G401.6 (cell line): Measurements from ENCODE around the gene MYB.
"Not testable (repeated sequence)": the region's sequence is repeated elsewhere in the genome, so short reads cannot be mapped to it uniquely, and the experiment has no call there.

ENCODE experiments used
- FAIRE-seq: peaks from 2 replicates; lab custom pipeline; 2012; peaks lifted over from hg19 to GRCh38; lab: Jason Lieb, UNC

Gene MYB

DNA sequence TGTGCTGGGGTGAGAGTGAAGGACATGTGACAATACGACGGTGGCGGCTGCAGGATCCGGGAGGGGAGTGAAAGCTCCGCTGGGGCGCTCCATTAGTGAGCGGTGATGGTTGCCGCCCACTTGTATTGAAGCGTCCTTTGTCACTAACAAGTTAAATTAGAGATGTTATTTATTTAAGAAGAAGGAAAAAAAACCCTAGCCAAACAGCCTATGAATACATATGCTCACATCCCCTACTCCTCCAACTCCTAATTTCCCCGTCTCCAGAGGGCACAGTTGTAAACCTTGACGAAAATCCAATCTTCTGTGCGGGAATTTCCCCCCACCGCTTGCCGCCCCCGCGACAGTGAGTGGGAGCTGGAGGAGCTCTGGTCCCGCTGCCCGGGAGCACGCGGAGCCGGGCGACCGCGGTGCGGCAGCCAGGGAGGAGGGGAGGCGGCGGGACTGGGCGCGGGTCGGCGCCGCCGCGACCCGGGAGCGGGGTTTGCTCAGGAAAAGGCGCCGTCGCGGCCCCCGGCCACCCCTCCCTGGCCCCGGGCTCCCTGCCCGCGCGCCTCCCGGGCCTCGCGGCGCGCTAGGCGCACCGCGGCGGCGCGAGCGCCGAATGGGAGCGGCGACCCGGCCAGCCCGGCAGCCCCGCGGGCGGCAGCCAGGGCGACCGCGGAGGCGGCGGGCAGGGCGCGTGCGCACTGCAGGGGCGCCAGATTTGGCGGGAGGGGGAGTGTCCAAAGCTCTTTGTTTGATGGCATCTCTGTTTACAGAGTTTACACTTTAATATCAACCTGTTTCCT is at the start of gene MYB:
TSS of gene MYB (plus strand) at position 767 of the 791 bp plus-strand sequence. CDS start 206 bp downstream, outside the sequence.
- no peak for FAIRE-seq

DNA sequence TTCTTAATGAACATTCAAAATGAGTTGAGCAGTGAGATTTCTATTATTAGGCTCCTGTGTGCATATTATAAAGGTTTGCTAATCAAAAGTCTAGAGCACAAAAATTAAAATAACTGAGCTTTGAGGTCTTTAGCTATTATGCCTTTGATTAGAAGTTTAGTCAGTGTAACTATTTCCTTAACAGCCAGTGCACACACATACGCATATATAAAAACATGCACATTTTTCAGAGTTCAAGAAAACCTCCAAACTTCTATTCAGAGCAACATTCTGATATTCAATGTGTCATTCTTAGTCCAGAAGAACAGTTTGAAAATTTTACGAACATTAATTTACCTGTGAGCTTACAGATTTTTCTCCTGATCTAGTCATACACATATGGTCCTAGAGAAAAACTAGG is 48.3 kb upstream of the MYB start:
- no peak for FAIRE-seq

DNA sequence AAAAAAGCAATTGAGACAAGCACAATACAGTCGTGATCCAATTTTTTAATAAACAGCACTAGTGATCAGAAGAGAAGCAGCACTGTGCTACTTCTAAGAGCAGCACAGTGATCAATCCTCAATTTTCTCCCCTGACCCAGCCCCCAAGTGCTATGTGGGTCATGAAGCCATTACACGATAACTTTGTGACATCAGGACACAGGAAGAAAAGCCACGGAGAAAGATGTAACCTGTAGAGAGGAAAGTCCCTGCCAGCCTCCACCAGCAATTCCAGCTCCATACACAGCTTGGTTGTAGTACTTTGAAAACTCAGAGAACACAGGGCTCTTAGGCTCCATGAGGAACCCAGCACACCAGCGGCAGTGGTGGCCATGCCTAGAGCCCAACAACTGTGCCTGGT is 45.3 kb upstream of the MYB start:
- no peak for FAIRE-seq

DNA sequence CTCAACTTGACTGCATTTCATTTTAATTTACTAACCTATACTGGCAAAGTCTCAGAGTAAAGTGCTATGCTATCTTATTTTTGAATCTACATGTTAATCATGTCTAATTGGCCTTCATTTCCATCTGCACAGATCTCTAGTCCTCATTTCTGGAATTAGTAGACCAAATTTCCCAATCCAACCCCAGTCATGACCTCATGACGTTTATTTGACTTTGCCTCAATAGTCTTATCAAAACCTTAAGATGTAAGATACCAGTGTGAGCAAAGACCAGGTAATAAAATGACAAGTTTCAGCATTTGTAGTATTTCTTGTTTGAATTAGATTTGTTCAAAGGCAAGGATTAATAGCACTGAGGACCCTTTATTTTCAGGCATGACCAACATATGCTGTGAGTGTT is 43.3 kb upstream of the MYB start:
- FAIRE-seq, result no peak

- FAIRE-seq, result no peak
Measured at GRCh38 chr6:135141182-135141581, 39.9 kb upstream of the MYB start.

- FAIRE-seq, result no peak
Measured at GRCh38 chr6:135141728-135142127, 39.4 kb upstream of the MYB start.

DNA sequence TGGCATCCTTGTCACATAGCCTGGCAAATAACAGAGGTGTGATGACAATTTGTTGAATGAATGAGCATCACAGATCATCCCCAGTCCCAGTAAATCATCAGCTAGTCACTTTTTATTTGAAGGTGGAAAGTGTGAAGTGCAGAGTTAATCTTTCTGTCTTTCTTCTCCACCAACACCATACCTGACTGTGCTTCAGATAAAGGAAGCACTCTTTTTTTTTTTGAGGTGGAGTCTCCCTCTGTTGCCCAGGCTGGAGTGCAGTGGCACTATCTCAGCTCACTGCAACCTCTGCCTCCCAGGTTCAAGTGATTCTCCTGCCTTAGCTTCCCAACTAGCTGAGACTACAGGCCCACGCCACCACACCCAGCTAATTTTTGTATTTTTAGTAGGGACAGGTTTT is 38.9 kb upstream of the MYB start:
- FAIRE-seq, result not testable (repeated sequence)

- no peak for FAIRE-seq
Measured at GRCh38 chr6:135144673-135145062, 36.4 kb upstream of the MYB start.

GRCh38 chr6:135145063-135145800 is 35.9 kb upstream of the MYB start:
- FAIRE-seq, result peak; percentile 91

DNA sequence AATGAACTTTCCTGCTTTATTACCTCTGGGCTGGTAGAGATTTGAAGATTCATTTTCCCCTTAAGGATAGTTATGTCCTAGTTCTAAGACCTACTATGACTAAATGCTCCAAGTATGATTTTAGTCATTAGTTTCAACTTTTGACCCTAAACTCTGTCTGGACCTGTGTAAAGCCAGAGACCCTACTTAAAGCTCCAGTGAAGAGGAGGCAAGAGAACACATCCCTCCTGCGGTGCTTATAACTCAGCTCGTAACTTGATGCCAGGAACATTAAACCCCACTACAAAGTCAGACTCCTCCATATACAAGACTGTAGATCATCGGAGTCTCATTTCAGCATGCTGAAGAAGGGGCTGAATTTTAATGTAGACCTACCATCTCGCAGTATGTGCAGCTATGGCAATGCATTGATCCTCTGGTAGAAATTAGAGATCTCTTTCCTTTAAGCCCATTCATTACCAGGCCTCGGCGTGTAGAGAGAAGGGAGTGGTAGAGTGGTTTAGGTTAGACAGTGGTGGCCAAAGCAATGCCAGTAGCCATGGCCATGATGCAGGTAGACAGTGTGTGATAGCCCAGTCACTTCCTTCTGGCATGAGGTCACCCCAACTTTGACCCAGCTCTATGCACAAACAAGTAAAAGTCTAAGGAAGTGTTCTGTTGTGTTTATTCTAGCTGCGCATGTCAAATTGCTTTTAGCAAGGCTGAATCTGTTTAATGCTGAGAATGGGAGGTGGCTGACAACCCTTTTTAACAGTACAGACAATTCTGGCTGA is 34.8 kb upstream of the MYB start:
- FAIRE-seq, result no peak

DNA sequence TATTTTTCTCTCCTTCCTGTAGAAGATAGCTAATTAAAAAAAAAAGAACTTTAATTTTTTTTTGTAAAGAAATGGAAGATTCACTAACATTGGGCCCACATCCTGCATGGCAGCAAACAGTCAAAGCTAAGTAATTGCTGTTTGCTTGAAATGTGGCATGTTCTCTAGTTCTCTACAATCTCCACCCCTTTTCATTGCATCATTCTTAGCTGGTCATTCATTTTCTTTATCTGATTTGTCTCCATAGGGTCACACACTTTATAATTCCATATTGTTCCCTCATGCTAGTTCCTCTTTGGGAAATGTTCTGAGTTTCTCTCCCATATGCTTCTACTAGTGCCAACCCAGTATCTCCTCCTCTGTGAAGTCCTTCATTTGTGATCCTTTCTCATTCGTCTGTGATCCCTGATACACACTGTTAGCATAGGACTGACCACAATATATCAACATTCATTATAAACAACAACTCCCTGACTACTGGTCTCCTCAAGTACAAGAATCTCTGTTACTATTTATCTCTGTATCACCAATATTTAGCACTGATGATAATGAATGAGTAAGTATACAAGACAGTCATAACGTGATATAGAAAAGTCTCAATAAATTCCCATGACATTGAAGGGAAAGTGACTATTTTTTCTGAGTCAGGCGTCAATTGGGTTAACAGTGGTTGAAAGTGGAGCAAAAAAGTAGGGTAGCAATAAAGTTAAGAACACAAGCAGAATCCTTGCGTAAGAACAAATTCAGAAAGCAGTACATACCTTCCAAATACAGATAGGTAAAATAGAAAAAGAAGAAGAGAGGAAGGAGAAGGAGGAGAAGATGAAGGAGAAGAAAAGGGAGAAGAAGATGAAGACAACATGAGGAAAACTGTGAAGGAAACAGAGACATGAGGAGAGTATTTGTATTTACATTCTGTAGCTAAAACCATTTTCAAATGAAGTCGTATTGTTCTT is 33.2 kb upstream of the MYB start:
- no peak for FAIRE-seq

DNA sequence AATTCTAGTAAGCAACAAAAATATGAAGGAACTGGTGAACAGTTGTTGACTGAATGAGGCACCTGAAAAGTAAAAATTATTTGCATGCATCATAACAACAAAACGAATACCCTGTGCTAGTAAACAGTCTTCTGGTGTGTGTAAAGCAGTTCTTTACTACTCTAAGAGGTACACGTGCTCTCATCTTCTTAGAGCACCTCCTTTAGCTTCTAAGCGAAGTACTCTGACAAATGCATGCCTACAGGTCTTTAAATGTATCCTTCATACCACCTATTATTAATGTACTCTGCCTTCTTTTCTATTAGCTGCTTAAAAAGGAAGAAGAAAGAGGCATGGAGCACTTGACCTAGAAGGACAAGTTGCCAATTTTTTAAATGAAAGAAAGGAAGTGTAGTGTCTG is 32.2 kb upstream of the MYB start:
- FAIRE-seq, result no peak

- FAIRE-seq, result no peak
Measured at GRCh38 chr6:135149376-135149775, 31.7 kb upstream of the MYB start.

GRCh38 chr6:135150481-135150880 is 30.6 kb upstream of the MYB start:
- not testable (repeated sequence) for FAIRE-seq

- not testable (repeated sequence) for FAIRE-seq
Measured at GRCh38 chr6:135154125-135154524, 27.0 kb upstream of the MYB start.

- no peak for FAIRE-seq
Measured at GRCh38 chr6:135158397-135158796, 22.7 kb upstream of the MYB start.

GRCh38 chr6:135159531-135159930 is 21.6 kb upstream of the MYB start:
- no peak for FAIRE-seq

DNA sequence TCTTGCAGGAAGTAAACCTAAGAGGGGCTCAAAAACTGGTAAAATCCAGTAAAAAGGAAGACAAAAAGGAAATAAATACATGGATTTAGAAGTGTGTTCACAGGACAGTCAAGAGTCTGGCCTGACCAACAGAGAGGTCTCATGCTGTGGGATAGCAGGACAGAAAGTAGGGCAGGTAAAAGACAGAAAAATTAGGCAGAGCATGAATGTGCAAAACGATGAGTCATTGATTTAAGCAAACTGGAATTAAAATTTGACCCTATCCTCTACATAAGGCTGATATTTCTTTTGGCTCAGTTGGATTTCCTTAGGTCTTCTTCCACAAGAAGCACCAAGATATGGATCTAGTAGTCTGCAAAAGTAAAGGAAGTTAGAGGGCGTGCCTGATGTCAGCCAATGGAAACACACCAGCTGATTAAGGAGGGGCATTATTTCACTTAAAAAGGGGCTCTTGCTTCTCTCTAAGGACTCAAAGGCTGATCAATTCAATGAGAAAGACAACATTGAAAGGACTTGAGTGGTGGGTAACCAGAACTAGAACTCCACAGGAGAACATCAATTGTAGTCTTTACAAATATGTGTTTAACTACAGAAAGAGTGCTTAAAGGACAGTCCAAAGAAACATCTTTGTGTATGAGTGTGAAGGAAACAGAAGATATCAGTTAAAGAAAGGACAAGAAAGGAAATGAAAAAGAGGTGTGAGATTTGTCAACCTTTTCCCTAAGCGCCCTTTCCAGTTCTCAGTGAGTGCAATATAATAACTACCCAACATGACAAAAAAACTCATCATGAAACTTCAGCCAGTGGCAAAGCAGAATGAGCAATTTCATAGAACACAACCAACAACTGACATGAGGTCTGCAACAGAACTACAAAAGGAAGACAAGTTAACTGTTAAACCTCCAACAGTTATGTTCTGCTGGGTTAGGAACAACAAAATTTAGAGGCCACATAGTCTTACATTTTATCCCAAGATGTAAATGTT is 19.4 kb upstream of the MYB start:
- no peak for FAIRE-seq

DNA sequence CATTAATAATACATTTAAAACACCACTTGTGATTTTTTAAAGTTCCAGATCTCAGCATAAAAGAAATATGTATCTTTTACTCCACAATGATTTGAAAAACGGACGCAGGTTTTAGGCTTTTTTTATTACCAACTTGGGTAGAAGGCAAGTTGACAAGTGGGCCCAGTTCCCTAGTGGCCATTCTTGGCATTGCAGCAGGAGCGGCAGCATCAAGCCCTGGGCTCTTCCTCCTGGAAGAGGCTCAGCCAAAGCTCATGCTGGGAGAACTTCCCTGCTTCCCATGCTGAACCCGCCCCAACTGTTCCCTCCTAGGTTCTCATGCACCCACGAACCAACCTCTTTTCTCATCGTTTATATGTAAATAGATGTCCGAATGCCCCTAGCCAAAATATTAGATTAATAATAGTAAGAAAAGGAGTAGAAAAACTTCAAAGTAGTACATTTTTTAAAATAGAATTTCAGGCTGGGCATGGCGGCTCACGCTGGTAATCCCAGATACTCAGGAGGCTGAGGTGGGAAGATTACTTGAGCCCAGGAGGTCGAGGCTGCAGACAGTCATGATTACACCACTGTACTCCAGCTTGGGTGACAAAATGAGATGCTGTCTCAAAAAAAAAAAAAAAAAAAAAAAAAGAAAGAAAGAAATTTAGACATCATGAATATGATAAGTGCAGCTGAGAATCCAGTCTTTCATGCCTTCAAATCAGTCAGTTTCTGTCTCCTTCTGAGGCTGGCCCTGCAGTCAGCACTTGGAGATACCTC is 18.2 kb upstream of the MYB start:
- FAIRE-seq, result peak; percentile 44

GRCh38 chr6:135163440-135163738 is 17.7 kb upstream of the MYB start:
- FAIRE-seq, result no peak
